Activated naive CD8-positive, alpha-beta T cell treated with anti-CD3 and anti-CD28 coated beads for 36 hours (primary cell): Measurements from ENCODE around the gene PPARG. TPM values are rescaled to one million over a fixed set of nuclear protein-coding genes. Genes with fewer than 3 reads are reported as not detected.
"Not testable (repeated sequence)": the region's sequence is repeated elsewhere in the genome, so short reads cannot be mapped to it uniquely, and the experiment has no call there.

ENCODE experiments used
- DNase-seq: peaks from one replicate; pipeline ENCODE4 v3.0.0; 2021
- H3K27ac Mint-ChIP-seq: one replicate; pipeline ENCODE4 v1.8.0; 2022; ENCODE audit warnings: mild to moderate bottlenecking, moderate library complexity, mixed read lengths
- H3K27me3 Mint-ChIP-seq: one replicate; pipeline ENCODE4 v1.8.0; 2022; ENCODE audit warnings: mild to moderate bottlenecking, mixed read lengths
- H3K36me3 Mint-ChIP-seq: one replicate; pipeline ENCODE4 v1.8.0; 2021; ENCODE audit warnings: mild to moderate bottlenecking, mixed read lengths
- H3K4me1 Mint-ChIP-seq: one replicate; pipeline ENCODE4 v1.8.0; 2021; ENCODE audit warnings: mixed read lengths
- H3K4me3 Mint-ChIP-seq: one replicate; pipeline ENCODE4 v1.8.0; 2022; ENCODE audit warnings: mild to moderate bottlenecking, moderate library complexity, mixed read lengths
- H3K9me3 Mint-ChIP-seq: one replicate; pipeline ENCODE4 v1.8.0; 2022; ENCODE audit warnings: mixed read lengths
- total RNA-seq, 2 experiments: library from RNA; stranded (reverse); gene quantifications; one replicate each; pipeline ENCODE4 v1.2.3, GENCODE V29; 2021

The PPARG gene
- total RNA-seq, 2 experiments from 2014 or later, result 0.20 to 0.47 TPM

DNA sequence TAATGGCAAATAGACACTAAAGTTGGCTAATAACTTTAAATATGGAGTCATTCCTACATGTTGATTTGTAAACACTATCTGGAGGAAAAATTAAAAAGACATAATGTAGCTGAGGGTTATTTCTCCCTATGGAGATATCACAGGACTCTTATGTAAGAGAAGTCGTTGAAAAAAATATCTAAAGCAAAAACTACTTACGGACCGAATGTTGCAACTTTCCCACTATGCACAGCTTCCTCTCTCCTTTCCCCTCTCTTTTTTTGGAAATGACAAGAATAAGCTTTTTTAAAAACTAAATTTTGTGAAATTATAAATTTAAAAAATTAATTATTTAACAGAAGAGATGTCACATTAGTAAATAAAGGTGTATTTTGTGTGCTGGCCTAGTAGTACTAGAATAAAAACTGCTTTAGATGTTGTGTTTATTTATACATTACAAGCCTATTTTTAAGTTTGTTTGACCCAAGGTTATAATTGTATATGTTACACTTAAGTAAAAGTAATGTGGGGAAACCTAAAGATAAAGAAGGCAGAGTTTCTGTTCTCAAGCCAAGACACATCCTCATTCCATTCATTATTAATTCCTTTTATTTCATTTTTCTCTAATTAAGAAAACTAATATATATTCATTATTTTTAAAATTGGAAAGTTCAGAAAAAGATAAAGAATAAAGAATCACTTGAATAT is 20.7 kb upstream of the PPARG start:
- no peak overlapping the region for H3K27ac Mint-ChIP-seq
- no peaks in the 10 kb centered on the region for H3K4me1 Mint-ChIP-seq
- DNase-seq, result no peak
- no peaks in the 10 kb centered on the region for H3K36me3 Mint-ChIP-seq
- no peak overlapping the region for H3K4me3 Mint-ChIP-seq
- peaks cover 7% of the 10 kb centered on the region for H3K27me3 Mint-ChIP-seq
- H3K9me3 Mint-ChIP-seq, result no peaks in the 10 kb centered on the region

GRCh38 chr3:12270976-12271375 is 17.9 kb upstream of the PPARG start:
- Mint-ChIP-seq H3K9me3 (no peaks in the 10 kb centered on the region), H3K36me3 (no peaks in the 10 kb centered on the region), H3K27ac (no peak overlapping the region), H3K27me3 (peaks cover 12% of the 10 kb centered on the region), H3K4me3 (no peak overlapping the region), H3K4me1 (no peaks in the 10 kb centered on the region)
- no peak for DNase-seq

DNA sequence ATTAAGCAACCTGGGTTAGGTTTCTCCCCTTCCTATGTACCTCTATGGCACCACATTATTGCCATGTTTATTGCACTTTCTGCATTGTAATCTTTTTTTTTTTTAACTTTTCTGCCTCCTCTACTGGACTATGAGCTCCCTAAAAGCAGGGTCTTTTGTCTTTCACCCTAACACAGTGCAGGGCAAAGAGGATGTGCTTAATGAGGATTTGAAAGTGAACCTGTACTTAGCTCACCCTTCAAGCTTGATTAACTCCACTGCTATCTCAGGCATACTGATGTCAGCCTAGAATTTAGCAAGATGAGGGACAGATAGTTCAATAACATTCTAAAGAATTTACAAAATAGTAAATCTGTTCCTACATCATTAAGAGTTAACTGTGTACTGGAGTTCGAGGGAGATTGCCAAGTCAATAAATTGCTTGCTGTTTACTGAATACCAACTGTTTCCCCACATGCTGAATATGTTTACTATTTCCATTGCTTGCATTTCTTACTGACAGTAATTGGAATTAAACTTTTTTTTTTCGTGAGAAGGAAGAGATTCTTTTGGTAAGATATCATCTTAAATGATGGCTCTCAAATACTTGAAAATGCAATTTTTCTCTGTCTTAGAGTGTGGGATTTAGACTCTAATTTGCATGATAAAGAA is 15.7 kb upstream of the PPARG start:
- no peak for DNase-seq
- H3K27ac Mint-ChIP-seq, result no peak overlapping the region
- H3K4me1 Mint-ChIP-seq, result no peaks in the 10 kb centered on the region
- H3K27me3 Mint-ChIP-seq, result peaks cover 24% of the 10 kb centered on the region
- H3K9me3 Mint-ChIP-seq, result no peaks in the 10 kb centered on the region
- no peak overlapping the region for H3K4me3 Mint-ChIP-seq
- no peaks in the 10 kb centered on the region for H3K36me3 Mint-ChIP-seq

- H3K4me1 Mint-ChIP-seq, result no peaks in the 10 kb centered on the region
- H3K36me3 Mint-ChIP-seq, result no peaks in the 10 kb centered on the region
- no peak for DNase-seq
- H3K27me3 Mint-ChIP-seq, result peaks cover 35% of the 10 kb centered on the region
- no peak overlapping the region for H3K27ac Mint-ChIP-seq
- no peak overlapping the region for H3K4me3 Mint-ChIP-seq
- H3K9me3 Mint-ChIP-seq, result no peaks in the 10 kb centered on the region
Observed at GRCh38 chr3:12275974-12276650, 12.8 kb upstream of the PPARG start.

DNA sequence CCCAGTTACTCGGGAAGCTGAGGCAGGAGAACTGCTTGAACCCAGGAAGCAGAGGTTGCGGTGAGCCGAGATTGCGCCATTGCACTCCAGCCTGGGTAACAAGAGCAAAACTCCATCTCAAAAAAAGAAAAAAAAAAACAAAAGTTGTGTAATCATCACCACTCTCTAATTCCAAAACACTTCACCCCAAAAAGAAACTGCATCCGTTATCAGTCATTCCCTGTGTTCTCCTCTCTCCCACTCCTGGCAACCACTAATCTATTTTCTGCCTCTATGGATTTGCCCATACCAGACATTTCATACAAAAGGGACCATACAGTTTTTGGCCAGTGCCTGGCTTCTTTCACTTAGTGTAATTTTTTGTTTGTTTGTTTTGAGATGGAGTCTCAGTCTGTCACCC is 12.0 kb upstream of the PPARG start:
- H3K4me1 Mint-ChIP-seq, H3K9me3 Mint-ChIP-seq, H3K36me3 Mint-ChIP-seq, DNase-seq, H3K27ac Mint-ChIP-seq, H3K4me3 Mint-ChIP-seq: not testable (repeated sequence)
- peaks cover 40% of the 10 kb centered on the region for H3K27me3 Mint-ChIP-seq

DNA sequence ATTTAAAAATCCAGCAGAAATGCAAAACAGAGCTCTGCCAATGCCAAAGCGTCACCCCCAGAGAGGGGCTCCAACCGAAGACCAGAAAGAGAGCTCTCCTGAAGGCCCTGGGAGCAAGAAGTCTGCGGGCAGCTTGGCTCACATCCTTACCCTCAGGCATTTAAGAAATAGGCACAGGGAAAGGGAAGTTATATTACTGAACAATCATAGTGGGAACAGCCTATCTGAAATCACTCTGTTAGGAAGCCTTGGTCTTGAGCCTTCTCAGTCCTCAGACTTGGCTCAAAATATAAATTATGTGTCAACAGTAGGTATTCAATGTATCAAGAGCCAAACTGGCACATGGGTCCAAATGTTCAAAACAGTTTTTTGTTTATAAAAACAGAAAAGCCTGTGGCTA is 10.3 kb upstream of the PPARG start:
- DNase-seq, result no peak
- H3K9me3 Mint-ChIP-seq, result no peaks in the 10 kb centered on the region
- no peak overlapping the region for H3K4me3 Mint-ChIP-seq
- H3K27me3 Mint-ChIP-seq, result peaks cover 32% of the 10 kb centered on the region
- H3K4me1 Mint-ChIP-seq, result no peaks in the 10 kb centered on the region
- no peaks in the 10 kb centered on the region for H3K36me3 Mint-ChIP-seq
- no peak overlapping the region for H3K27ac Mint-ChIP-seq

DNA sequence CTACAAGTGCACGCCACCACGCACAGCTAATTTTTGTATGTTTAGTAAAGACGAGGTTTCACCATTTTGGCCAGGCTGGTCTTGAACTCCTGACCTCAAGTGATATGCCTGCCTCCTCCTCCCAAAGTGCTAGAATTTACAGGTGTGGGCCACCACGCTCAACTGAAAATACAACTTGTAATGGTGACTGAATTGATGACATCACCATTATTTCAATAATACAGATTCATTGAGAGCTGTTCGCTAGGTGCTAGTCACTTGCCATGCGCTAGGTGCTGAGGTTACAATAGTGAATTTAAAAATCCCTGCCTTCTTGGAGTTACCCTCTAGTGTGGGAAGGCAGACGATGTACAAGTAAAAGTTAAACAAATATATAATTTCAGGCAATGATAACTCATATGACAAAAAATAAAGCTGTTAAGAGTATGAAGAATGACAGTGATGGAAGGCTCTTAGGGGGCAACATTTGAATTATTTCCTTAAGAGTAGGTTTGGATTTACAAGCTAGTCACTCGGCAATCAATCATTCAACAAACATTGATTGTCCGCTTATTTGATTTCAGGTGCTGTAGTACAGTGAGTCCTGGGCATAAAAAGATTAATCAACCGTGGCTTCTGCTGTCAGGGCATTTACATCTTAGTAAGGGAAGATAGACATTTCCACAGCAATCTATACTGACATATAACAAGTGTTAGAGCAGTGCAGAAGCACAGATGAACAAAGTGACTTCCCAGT is 9.1 kb upstream of the PPARG start:
- Mint-ChIP-seq H3K27ac (no peak overlapping the region), H3K9me3 (no peaks in the 10 kb centered on the region), H3K4me3 (no peak overlapping the region), H3K4me1 (no peaks in the 10 kb centered on the region), H3K27me3 (peaks cover 43% of the 10 kb centered on the region), H3K36me3 (no peaks in the 10 kb centered on the region)
- DNase-seq, result no peak

DNA sequence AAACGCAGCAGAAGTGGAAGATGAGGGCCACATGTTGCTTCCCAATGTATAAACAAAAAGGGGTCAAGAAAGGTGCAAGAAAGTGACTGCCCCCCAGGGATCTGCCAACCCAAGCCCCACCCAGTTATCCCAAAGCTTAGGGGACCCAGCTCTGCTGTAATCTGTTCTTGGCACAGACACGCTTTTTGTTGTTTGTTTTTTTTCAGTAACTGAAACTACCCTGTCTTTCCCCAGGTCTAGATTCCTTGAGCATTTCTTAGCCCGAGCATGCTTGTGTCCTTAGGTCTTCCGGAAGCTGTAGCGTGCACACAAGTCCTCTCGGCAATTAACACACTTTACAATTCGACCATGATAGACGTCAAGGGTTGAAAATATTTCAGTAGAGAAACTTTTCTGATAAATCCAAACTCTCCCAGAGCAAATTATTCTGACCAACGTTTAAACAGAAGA is 8.5 kb upstream of the PPARG start:
- no peaks in the 10 kb centered on the region for H3K36me3 Mint-ChIP-seq
- no peaks in the 10 kb centered on the region for H3K4me1 Mint-ChIP-seq
- DNase-seq, result no peak
- H3K27me3 Mint-ChIP-seq, result peaks cover 49% of the 10 kb centered on the region
- no peak overlapping the region for H3K27ac Mint-ChIP-seq
- no peaks in the 10 kb centered on the region for H3K9me3 Mint-ChIP-seq
- no peak overlapping the region for H3K4me3 Mint-ChIP-seq

DNA sequence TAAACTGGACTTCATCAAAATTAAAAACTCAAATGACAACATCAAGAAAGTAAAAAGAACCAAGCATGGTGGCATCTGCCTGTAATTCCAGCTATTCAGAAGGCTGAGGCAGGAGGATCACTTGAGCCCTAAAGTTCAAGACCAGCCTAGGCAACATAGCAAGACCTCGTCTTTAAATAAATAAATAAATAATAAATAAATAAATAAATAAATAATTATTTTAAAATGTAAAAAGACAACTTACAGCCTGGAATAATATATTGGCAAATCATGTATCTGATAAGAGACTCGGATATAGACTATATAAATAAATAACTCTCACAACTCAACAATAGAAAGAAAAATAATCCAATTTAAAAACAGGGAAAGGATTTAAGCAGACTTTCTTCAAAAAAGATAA is 4.3 kb upstream of the PPARG start:
- no peaks in the 10 kb centered on the region for H3K36me3 Mint-ChIP-seq
- H3K27me3 Mint-ChIP-seq, result peaks cover 65% of the 10 kb centered on the region
- no peaks in the 10 kb centered on the region for H3K9me3 Mint-ChIP-seq
- H3K27ac Mint-ChIP-seq, result no peak overlapping the region
- peaks cover 7% of the 10 kb centered on the region for H3K4me1 Mint-ChIP-seq
- H3K4me3 Mint-ChIP-seq, result no peak overlapping the region
- no peak for DNase-seq

DNA sequence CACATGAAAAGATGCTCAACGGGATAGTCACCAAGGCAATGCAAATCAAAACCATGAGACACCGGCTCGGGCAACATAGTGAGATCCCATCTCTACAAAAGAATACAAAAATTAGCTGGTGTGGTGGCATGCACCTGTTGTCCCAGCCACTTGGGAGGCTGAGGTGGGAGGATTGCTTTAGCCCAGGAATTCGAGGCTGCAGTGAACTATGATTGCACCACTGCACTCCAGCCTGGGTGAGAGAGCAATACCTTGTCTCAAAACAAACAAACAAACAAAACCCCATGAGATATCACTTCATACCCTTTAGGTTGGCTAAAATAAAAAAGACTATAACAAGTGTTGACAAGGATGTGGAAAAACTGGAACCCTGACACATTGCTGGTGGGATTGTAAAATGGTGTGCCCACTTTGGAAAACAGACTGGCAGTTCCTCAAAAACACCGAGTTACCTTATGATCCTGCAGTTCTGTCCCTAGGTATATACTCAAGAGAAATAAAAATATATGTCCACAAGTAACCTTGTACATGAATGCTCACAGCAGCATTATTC is 3.8 kb upstream of the PPARG start:
- H3K36me3 Mint-ChIP-seq, result no peaks in the 10 kb centered on the region
- no peak overlapping the region for H3K4me3 Mint-ChIP-seq
- H3K27me3 Mint-ChIP-seq, result peaks cover 66% of the 10 kb centered on the region
- H3K27ac Mint-ChIP-seq, result no peak overlapping the region
- H3K9me3 Mint-ChIP-seq, result no peaks in the 10 kb centered on the region
- peaks cover 7% of the 10 kb centered on the region for H3K4me1 Mint-ChIP-seq
- DNase-seq, result no peak

DNA sequence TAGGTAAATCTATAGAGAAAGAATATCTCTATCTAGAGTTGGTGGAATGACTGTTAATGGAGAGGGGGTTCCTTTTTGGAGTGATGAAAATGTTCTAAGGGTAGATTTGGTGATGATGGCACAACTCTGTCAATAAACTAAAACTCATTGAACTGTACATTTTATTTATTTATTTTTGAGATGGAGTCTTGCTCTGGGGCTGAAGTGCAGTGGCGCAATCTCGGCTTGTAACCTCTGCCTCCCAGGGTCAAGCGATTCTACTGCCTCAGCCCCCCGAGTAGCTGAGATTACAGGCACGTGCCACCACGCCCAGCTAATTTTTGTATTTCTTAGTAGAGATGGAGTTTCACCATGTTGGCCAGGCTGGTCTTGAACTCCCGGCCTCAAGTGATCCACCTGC is 3.1 kb upstream of the PPARG start:
- not testable (repeated sequence) for H3K27ac Mint-ChIP-seq, DNase-seq, H3K36me3 Mint-ChIP-seq, H3K4me1 Mint-ChIP-seq, H3K4me3 Mint-ChIP-seq, H3K9me3 Mint-ChIP-seq
- peaks cover 61% of the 10 kb centered on the region for H3K27me3 Mint-ChIP-seq

- Mint-ChIP-seq H3K4me1 (peaks cover 7% of the 10 kb centered on the region), H3K27me3 (peaks cover 64% of the 10 kb centered on the region), H3K27ac (no peak overlapping the region), H3K9me3 (no peaks in the 10 kb centered on the region), H3K4me3 (no peak overlapping the region), H3K36me3 (no peaks in the 10 kb centered on the region)
- DNase-seq, result no peak
Observed at GRCh38 chr3:12286504-12286903, 2.4 kb upstream of the PPARG start.

- Mint-ChIP-seq H3K27me3 (peaks cover 65% of the 10 kb centered on the region), H3K9me3 (no peaks in the 10 kb centered on the region), H3K36me3 (no peaks in the 10 kb centered on the region), H3K27ac (no peak overlapping the region), H3K4me3 (peak overlapping the region; percentile 61), H3K4me1 (peaks cover 7% of the 10 kb centered on the region)
- peak; percentile 17 for DNase-seq
Observed at GRCh38 chr3:12286927-12287726, 1.7 kb upstream of the PPARG start.

GRCh38 chr3:12287727-12288181 is 1.1 kb upstream of the PPARG start:
- no peaks in the 10 kb centered on the region for H3K36me3 Mint-ChIP-seq
- H3K9me3 Mint-ChIP-seq, result no peaks in the 10 kb centered on the region
- H3K27ac Mint-ChIP-seq, result no peak overlapping the region
- H3K27me3 Mint-ChIP-seq, result peaks cover 68% of the 10 kb centered on the region
- H3K4me1 Mint-ChIP-seq, result peaks cover 7% of the 10 kb centered on the region
- H3K4me3 Mint-ChIP-seq, result peak overlapping the region; percentile 63
- peak; percentile 19 for DNase-seq
